IMR-90 (cell line): ENCODE measurements around the gene ESR2. TPM values are rescaled to one million over a fixed set of nuclear protein-coding genes. Genes with fewer than 3 reads are reported as not detected.

ENCODE experiments used
- ATAC-seq: fragments of 200-7000 bp; cut with Tn5 transposase; 2 replicates; pipeline ENCODE4 v1.9.1; 2020; ENCODE audit warnings: low read depth, mild to moderate bottlenecking, moderate library complexity
- BruUV-seq: library from RNA; stranded (reverse); fragments of 400-500 nt; replicated peaks from 2 replicates; lab custom pipeline; 2021; lab: Mats Ljungman, UMichigan
- CTCF ChIA-PET: fragments of 300-600 bp; formaldehyde crosslinking; extraction: SDS; loops from one replicate; lab custom pipeline; 2021; ENCODE audit warnings: antibody characterized with exemption; lab: Yijun Ruan, JAX
- POLR2A ChIA-PET: fragments of 300-600 bp; sonication (Branson Sonifier 250); formaldehyde crosslinking; loops from one replicate; lab custom pipeline; 2022; ENCODE audit warnings: antibody characterized with exemption; ENCODE audit not compliant: unreplicated experiment; lab: Charles Lee
- DNase-seq: peaks from one replicate; pipeline ENCODE4 v3.0.0; 2013
- H2AFZ ChIP-seq: replicated peaks from 2 replicates; pipeline ENCODE3; 2013; ENCODE audit warnings: low read length, mild to moderate bottlenecking; ENCODE audit not compliant: poor library complexity
- H2AK5ac ChIP-seq: 2 replicates; pipeline ENCODE4 v1.6.1; 2013; ENCODE audit warnings: low read depth, low read length, inconsistent platforms
- H2AK9ac ChIP-seq: replicated peaks from 2 replicates; pipeline ENCODE3; 2013; ENCODE audit warnings: mild to moderate bottlenecking, low read depth, low read length, moderate library complexity; ENCODE audit not compliant: poor library complexity
- H2BK120ac ChIP-seq: 2 replicates; pipeline ENCODE4 v1.6.1; 2013; ENCODE audit warnings: low read depth, low read length, inconsistent platforms
- H2BK15ac ChIP-seq: 3 replicates; pipeline ENCODE4 v1.6.1; 2013; ENCODE audit warnings: low read depth, low read length, inconsistent platforms
- H2BK20ac ChIP-seq: 2 replicates; pipeline ENCODE4 v1.6.1; 2013; ENCODE audit warnings: low read depth, mild to moderate bottlenecking, inconsistent platforms, low read length, moderate library complexity
- H2BK5ac ChIP-seq: 2 replicates; pipeline ENCODE4 v1.6.1; 2013; ENCODE audit warnings: mild to moderate bottlenecking, low read depth, low read length, inconsistent platforms; ENCODE audit not compliant: poor library complexity, severe bottlenecking
- H3K14ac ChIP-seq: replicated peaks from 2 replicates; pipeline ENCODE4 v1.6.1; 2013; ENCODE audit warnings: low read depth, low read length, inconsistent platforms
- H3K18ac ChIP-seq: 2 replicates; pipeline ENCODE4 v1.6.1; 2013; ENCODE audit warnings: low read depth, low read length, control low read depth
- H3K23ac ChIP-seq: 2 replicates; pipeline ENCODE4 v1.6.1; 2013; ENCODE audit warnings: low read depth, low read length, inconsistent platforms
- H3K27ac ChIP-seq: 2 replicates; pipeline ENCODE4 v1.5.1; 2013; ENCODE audit warnings: mild to moderate bottlenecking, control low read depth, low read length; ENCODE audit not compliant: insufficient read depth
- H3K27me3 ChIP-seq: 2 replicates; pipeline ENCODE4 v1.6.1; 2013; ENCODE audit warnings: low read length; ENCODE audit not compliant: control insufficient read depth, insufficient read depth
- H3K36me3 ChIP-seq: 2 replicates; pipeline ENCODE4 v1.6.1; 2013; ENCODE audit warnings: low read length, mixed read lengths; ENCODE audit not compliant: control insufficient read depth, insufficient read depth
- H3K4ac ChIP-seq: 2 replicates; pipeline ENCODE4 v1.6.1; 2013; ENCODE audit warnings: low read depth, low read length, inconsistent platforms
- H3K4me1 ChIP-seq: 2 replicates; pipeline ENCODE4 v1.6.1; 2013; ENCODE audit warnings: low read length, mixed read lengths; ENCODE audit not compliant: control insufficient read depth, insufficient read depth
- H3K4me2 ChIP-seq: 2 replicates; pipeline ENCODE4 v1.6.1; 2013; ENCODE audit warnings: low read depth, mild to moderate bottlenecking, control low read depth, low read length, moderate library complexity
- H3K4me3 ChIP-seq: 2 replicates; pipeline ENCODE4 v1.5.1; 2013; ENCODE audit warnings: low read depth, mild to moderate bottlenecking, control low read depth, low read length, moderate library complexity; ENCODE audit not compliant: insufficient read depth
- H3K56ac ChIP-seq: 2 replicates; pipeline ENCODE4 v1.6.1; 2013; ENCODE audit warnings: low read length, inconsistent platforms; ENCODE audit not compliant: insufficient read depth; ENCODE audit errors: extremely low read depth
- H3K79me1 ChIP-seq, 2 experiments: 2 replicates each; pipeline ENCODE4 v1.6.1; 2013; ENCODE audit warnings: low read length in 2 of 2, inconsistent platforms in 1 of 2, low read depth in 1 of 2
- H3K9ac ChIP-seq: 2 replicates; pipeline ENCODE4 v1.6.1; 2013; ENCODE audit warnings: low read depth, low read length, control low read depth
- H3K9me1 ChIP-seq: 2 replicates; pipeline ENCODE4 v1.6.1; 2013; ENCODE audit warnings: low read length, inconsistent platforms; ENCODE audit not compliant: insufficient read depth
- H3K9me3 ChIP-seq: 2 replicates; pipeline ENCODE4 v1.6.1; 2013; ENCODE audit warnings: low read length; ENCODE audit not compliant: control insufficient read depth, insufficient read depth
- H4K20me1 ChIP-seq: 2 replicates; pipeline ENCODE4 v1.6.1; 2013; ENCODE audit warnings: low read length, inconsistent platforms; ENCODE audit not compliant: insufficient read depth
- H4K5ac ChIP-seq: 2 replicates; pipeline ENCODE4 v1.6.1; 2013; ENCODE audit warnings: mild to moderate bottlenecking, low read depth, low read length, control low read depth
- H4K8ac ChIP-seq, 2 experiments: 2 replicates each; pipeline ENCODE4 v1.6.1; 2013; ENCODE audit warnings: low read depth in 2 of 2, low read length in 2 of 2, control low read depth in 1 of 2, inconsistent platforms in 1 of 2
- H4K91ac ChIP-seq: 2 replicates; pipeline ENCODE4 v1.6.1; 2013; ENCODE audit warnings: low read depth, low read length, inconsistent platforms; ENCODE audit not compliant: insufficient read depth
- CHD1 ChIP-seq: IDR thresholded peaks from 2 replicates; pipeline ENCODE4 v1.6.1; 2012; ENCODE audit warnings: low read depth, low read length, improper control_type of control experiment
- FOS ChIP-seq: fragments of 150-350 bp; IDR thresholded peaks from 2 replicates; pipeline ENCODE4 v1.6.1; 2016; ENCODE audit warnings: low read depth, low read length
- NFE2L2 ChIP-seq: fragments of 150-350 bp; IDR thresholded peaks from 2 replicates; pipeline ENCODE4 v1.6.1; 2016; ENCODE audit warnings: low read depth, mild to moderate bottlenecking, low read length
- WGBS, 2 experiments: methylation state at CpG; one replicate each; pipeline versions ENCODE4 v1.1.5 to v1.1.7; 2013; ENCODE audit warnings: missing lambda C conversion rate in 2 of 2; ENCODE audit not compliant: insufficient read length in 1 of 2; ENCODE audit errors: extremely low coverage in 2 of 2; 5-methylcytosine and 5-hydroxymethylcytosine counted together
- dilution Hi-C: fragments of 300-500 bp; cut with HindIII; formaldehyde crosslinking; loops from one replicate; pipeline ENCODE4 v1.14.3; 2018; ENCODE audit warnings: low sequenced_read_pairs; ENCODE audit not compliant: unreplicated experiment
- in situ Hi-C: fragments of 300-500 bp; cut with MboI; formaldehyde crosslinking; loops from 3 replicates; pipeline ENCODE4 v1.14.3; 2019; ENCODE audit warnings: low sequenced_read_pairs, inconsistent platforms, mixed read lengths
- intact Hi-C: fragments of 100-400 bp; cut with micrococcal nuclease; formaldehyde crosslinking; loops from 2 replicates; pipeline ENCODE4 v1.10.0; 2022
- polyA plus RNA-seq, 3 experiments: library from polyadenylated mRNA; depleted of rRNA; stranded (reverse); fragments of >200 nt; gene quantifications; 2 replicates each; pipeline ENCODE4 v1.2.3, GENCODE V29; 2012; ENCODE audit warnings: low replicate concordance in 1 of 3
- total RNA-seq: library from RNA; depleted of rRNA; stranded (reverse); fragments of >200 nt; gene quantifications from 2 replicates; pipeline ENCODE4 v1.2.3, GENCODE V29; 2012

ESR2 gene
- total and polyA plus RNA-seq, 2 of the 4 experiments (the other 2 are of a cell fraction) = under 0.01 to 0.03 TPM

DNA sequence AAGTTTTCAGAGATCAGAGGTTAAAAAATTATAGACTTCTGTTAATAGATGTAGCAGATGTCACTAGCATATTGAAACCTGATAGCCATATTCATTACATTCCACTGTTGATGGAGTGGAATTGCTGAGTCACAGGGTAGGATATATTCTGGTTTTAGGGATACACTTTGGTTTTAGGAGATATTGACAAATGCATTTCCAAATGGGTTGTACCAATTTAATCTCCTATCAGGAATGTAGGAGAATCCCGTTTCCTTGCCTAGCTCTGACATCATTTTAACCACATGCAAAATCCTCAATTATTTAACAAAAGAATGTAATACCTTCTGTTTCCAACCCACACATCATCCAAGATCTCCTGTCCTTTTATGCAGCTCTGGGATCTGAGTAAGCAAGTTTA, 30.7 kb upstream of the ESR2 start:
- ATAC-seq = peak; percentile 60
- peak overlapping the region; percentile 30; the same call in 1 of the 2 replicates for H3K4me2 ChIP-seq
- H3K23ac ChIP-seq = no peak overlapping the region
- H2BK5ac ChIP-seq = no peak overlapping the region
- no peaks in the 10 kb centered on the region for H4K20me1 ChIP-seq
- H4K91ac ChIP-seq = no peak overlapping the region
- in situ Hi-C loops (no loop called here), intact Hi-C loops (no loop called here), dilution Hi-C loops (no loop called here)
- ChIA-PET CTCF (no interaction called here), POLR2A (no interaction called here)
- peak; percentile 47 for DNase-seq
- no peak overlapping the region for H4K8ac ChIP-seq
- H3K9me1 ChIP-seq = no peaks in the 10 kb centered on the region
- H3K27ac ChIP-seq = no peak overlapping the region
- no peak overlapping the region for H3K56ac ChIP-seq
- no peak overlapping the region for H2BK120ac ChIP-seq
- no peak overlapping the region for H4K5ac ChIP-seq
- H3K14ac ChIP-seq = no peak overlapping the region
- no peak overlapping the region for H3K9ac ChIP-seq
- no peaks in the 10 kb centered on the region for H3K79me1 ChIP-seq
- no peaks in the 10 kb centered on the region for H3K36me3 ChIP-seq
- H3K4me3 ChIP-seq = no peak overlapping the region
- peak overlapping the region; percentile 65; the same call in 1 of the 2 replicates for H3K18ac ChIP-seq
- H2AK5ac ChIP-seq = no peak overlapping the region
- no peak for TF ChIP-seq CHD1
- TF ChIP-seq NFE2L2 = peak; percentile 88
- TF ChIP-seq FOS = no peak
- H3K27me3 ChIP-seq = no peaks in the 10 kb centered on the region
- BruUV-seq = no TSS peak
- WGBS, 2 experiments = no CpG with 5 or more reads among the region's 1 CpG
- no peaks in the 10 kb centered on the region for H3K4me1 ChIP-seq
- no peak overlapping the region for H2BK15ac ChIP-seq
- no peak overlapping the region for H2AFZ ChIP-seq
- no peak overlapping the region for H3K4ac ChIP-seq
- H2BK20ac ChIP-seq = peak overlapping the region; percentile 43; the same call in 1 of the 2 replicates
- H3K9me3 ChIP-seq = no peaks in the 10 kb centered on the region
- H2AK9ac ChIP-seq = no peak overlapping the region
